ENCODE measurements around the gene BCAR3. TPM values are rescaled to one million over a fixed set of nuclear protein-coding genes. Genes with fewer than 3 reads are reported as not detected.
A peak's percentile ranks its signal among the peaks of the same experiment; 100 is the strongest.
"Not testable (repeated sequence)": the region's sequence is repeated elsewhere in the genome, so short reads cannot be mapped to it uniquely, and the experiment has no call there.

The BCAR3 gene
- total RNA-seq, 3 donors from 2014 or later: 26.7 to 42.7 (median 30.2) TPM

GRCh38 chr1:93675931-93676330, 5.7 kb downstream of the BCAR3 start:
- Histone ChIP-seq H3K27me3 (no peaks in the 10 kb centered on the region), H3K4me3 (no peak overlapping the region), H3K9me3 (no peaks in the 10 kb centered on the region), H3K4me1 (peaks cover 12 to 17% of the 10 kb centered on the region in 2 donors), H3K36me3 (no peaks in the 10 kb centered on the region), H3K27ac (peak overlapping the region in 1 of 2 donors; percentile 46)
- intact Hi-C loops (cut with DNase I; ENCODE audit: low total_unique reads): loop anchor here (5.0 kb wide), 1 partner anchor 131 kb away; no protein-coding TSS in a partner anchor
- TF ChIP-seq CTCF (IDR thresholded peaks at IDR 0.05): no peak
- no peak for TF ChIP-seq POLR2A (IDR thresholded peaks at IDR 0.05)
- no peak for TF ChIP-seq POLR2AphosphoS5 (IDR thresholded peaks at IDR 0.05)
- DNase-seq (ENCODE audit: low spot score in 2 of 2): no peak

- H3K4me3 ChIP-seq: no peak overlapping the region
- TF ChIP-seq POLR2AphosphoS5 (IDR thresholded peaks at IDR 0.05) (no peak), POLR2A (IDR thresholded peaks at IDR 0.05) (no peak), CTCF (IDR thresholded peaks at IDR 0.05) (no peak)
- no peaks in the 10 kb centered on the region for H3K27me3 ChIP-seq
- no peak for DNase-seq (ENCODE audit: low spot score in 2 of 2)
- intact Hi-C loops (cut with DNase I; ENCODE audit: low total_unique reads): loop anchor here (5.0 kb wide), 1 partner anchor 132 kb away; no protein-coding TSS in a partner anchor
- no peaks in the 10 kb centered on the region for H3K36me3 ChIP-seq
- H3K27ac ChIP-seq: no peak overlapping the region
- peaks cover 12 to 20% of the 10 kb centered on the region in 2 donors for H3K4me1 ChIP-seq
- no peaks in the 10 kb centered on the region for H3K9me3 ChIP-seq
Observed at GRCh38 chr1:93675271-93675670, 6.4 kb downstream of the BCAR3 start.

- H3K36me3 ChIP-seq; H3K4me3 ChIP-seq; intact Hi-C loops (cut with DNase I; ENCODE audit: low total_unique reads); DNase-seq (ENCODE audit: low spot score in 2 of 2); H3K27me3 ChIP-seq; H3K9me3 ChIP-seq: not testable (repeated sequence)
- H3K27ac ChIP-seq: peak overlapping the region in 1 of 2 donors; percentile 15
- peaks cover 16 to 30% of the 10 kb centered on the region in 2 donors for H3K4me1 ChIP-seq
Observed at GRCh38 chr1:93674071-93674470, 7.6 kb downstream of the BCAR3 start.

GRCh38 chr1:93673163-93673829, 8.3 kb downstream of the BCAR3 start:
- peaks cover 16 to 30% of the 10 kb centered on the region in 2 donors for H3K4me1 ChIP-seq

GRCh38 chr1:93672477-93673162, 9.0 kb downstream of the BCAR3 start:
- Histone ChIP-seq H3K27ac (peak overlapping the region; percentile 46 to 72), H3K4me3 (no peak overlapping the region), H3K27me3 (no peaks in the 10 kb centered on the region), H3K9me3 (no peaks in the 10 kb centered on the region), H3K36me3 (no peaks in the 10 kb centered on the region), H3K4me1 (peaks cover 16 to 35% of the 10 kb centered on the region in 2 donors)
- intact Hi-C loops (cut with DNase I; ENCODE audit: low total_unique reads): no loop called here
- DNase-seq (ENCODE audit: low spot score in 2 of 2): no peak
- TF ChIP-seq POLR2A (IDR thresholded peaks at IDR 0.05) (no peak), POLR2AphosphoS5 (IDR thresholded peaks at IDR 0.05) (no peak), CTCF (IDR thresholded peaks at IDR 0.05) (no peak)

More at GRCh38 chr1:93673163-93673829, 8.3 kb downstream of the BCAR3 start:
- intact Hi-C loops (cut with DNase I; ENCODE audit: low total_unique reads): no loop called here
- H3K27ac ChIP-seq: peak overlapping the region; percentile 46 to 72
- H3K4me3 ChIP-seq: no peak overlapping the region
- no peak for DNase-seq (ENCODE audit: low spot score in 2 of 2)
- no peaks in the 10 kb centered on the region for H3K27me3 ChIP-seq
- no peaks in the 10 kb centered on the region for H3K36me3 ChIP-seq
- TF ChIP-seq POLR2AphosphoS5 (IDR thresholded peaks at IDR 0.05): no peak
- TF ChIP-seq CTCF (IDR thresholded peaks at IDR 0.05): no peak
- no peak for TF ChIP-seq POLR2A (IDR thresholded peaks at IDR 0.05)
- H3K9me3 ChIP-seq: no peaks in the 10 kb centered on the region
